Measurements from ENCODE around the gene COL4A6. TPM values are rescaled to one million over a fixed set of nuclear protein-coding genes. Genes with fewer than 3 reads are reported as not detected.
"Not testable (repeated sequence)": the region's sequence is repeated elsewhere in the genome, so short reads cannot be mapped to it uniquely, and the experiment has no call there.

Gene COL4A6
- total RNA-seq, 1 experiment from 2014 or later = 23.7 TPM

GRCh38 chrX:108380222-108380621 lies 58.0 kb downstream of the COL4A6 start:
- Histone ChIP-seq H3K27me3 (ENCODE audit: control insufficient read depth, insufficient read depth, low read length) (no peaks in the 10 kb centered on the region), H3K4me3 (ENCODE audit: insufficient read depth, low read depth, low read length) (no peak overlapping the region), H3K36me3 (replicated peaks; ENCODE audit: control insufficient read depth, insufficient read depth, low read length) (no peaks in the 10 kb centered on the region)
- no peak for DNase-seq

- not testable (repeated sequence) for DNase-seq; H3K27me3 ChIP-seq (ENCODE audit: control insufficient read depth, insufficient read depth, low read length); H3K4me3 ChIP-seq (ENCODE audit: insufficient read depth, low read depth, low read length); H3K36me3 ChIP-seq (replicated peaks; ENCODE audit: control insufficient read depth, insufficient read depth, low read length)
Observed at GRCh38 chrX:108376821-108377220, 61.4 kb downstream of the COL4A6 start.

GRCh38 chrX:108375591-108375990 lies 62.6 kb downstream of the COL4A6 start:
- H3K27me3 ChIP-seq (ENCODE audit: control insufficient read depth, insufficient read depth, low read length); DNase-seq; H3K4me3 ChIP-seq (ENCODE audit: insufficient read depth, low read depth, low read length); H3K36me3 ChIP-seq (replicated peaks; ENCODE audit: control insufficient read depth, insufficient read depth, low read length): not testable (repeated sequence)

GRCh38 chrX:108366644-108367406 lies 71.4 kb downstream of the COL4A6 start:
- no peaks in the 10 kb centered on the region for H3K27me3 ChIP-seq (ENCODE audit: control insufficient read depth, insufficient read depth, low read length)

GRCh38 chrX:108362026-108362425 lies 76.2 kb downstream of the COL4A6 start:
- Histone ChIP-seq H3K36me3 (replicated peaks; ENCODE audit: control insufficient read depth, insufficient read depth, low read length) (no peaks in the 10 kb centered on the region), H3K4me3 (ENCODE audit: insufficient read depth, low read depth, low read length) (no peak overlapping the region), H3K27me3 (ENCODE audit: control insufficient read depth, insufficient read depth, low read length) (no peaks in the 10 kb centered on the region)
- DNase-seq = no peak

More at GRCh38 chrX:108366644-108367406, 71.4 kb downstream of the COL4A6 start:
- H3K4me3 ChIP-seq (ENCODE audit: insufficient read depth, low read depth, low read length) = no peak overlapping the region
- no peak for DNase-seq
- H3K36me3 ChIP-seq (replicated peaks; ENCODE audit: control insufficient read depth, insufficient read depth, low read length) = no peaks in the 10 kb centered on the region

GRCh38 chrX:108361316-108361715 lies 76.9 kb downstream of the COL4A6 start:
- Histone ChIP-seq H3K36me3 (replicated peaks; ENCODE audit: control insufficient read depth, insufficient read depth, low read length) (no peaks in the 10 kb centered on the region), H3K4me3 (ENCODE audit: insufficient read depth, low read depth, low read length) (no peak overlapping the region), H3K27me3 (ENCODE audit: control insufficient read depth, insufficient read depth, low read length) (no peaks in the 10 kb centered on the region)
- no peak for DNase-seq

GRCh38 chrX:108359806-108360602 lies 78.2 kb downstream of the COL4A6 start:
- no peak for DNase-seq
- H3K4me3 ChIP-seq (ENCODE audit: insufficient read depth, low read depth, low read length) = no peak overlapping the region
- H3K27me3 ChIP-seq (ENCODE audit: control insufficient read depth, insufficient read depth, low read length) = no peaks in the 10 kb centered on the region
- H3K36me3 ChIP-seq (replicated peaks; ENCODE audit: control insufficient read depth, insufficient read depth, low read length) = no peaks in the 10 kb centered on the region

GRCh38 chrX:108353452-108353851 lies 84.8 kb downstream of the COL4A6 start:
- Histone ChIP-seq H3K27me3 (ENCODE audit: control insufficient read depth, insufficient read depth, low read length) (no peaks in the 10 kb centered on the region), H3K36me3 (replicated peaks; ENCODE audit: control insufficient read depth, insufficient read depth, low read length) (no peaks in the 10 kb centered on the region), H3K4me3 (ENCODE audit: insufficient read depth, low read depth, low read length) (no peak overlapping the region)
- no peak for DNase-seq

GRCh38 chrX:108349210-108349609 lies 89.0 kb downstream of the COL4A6 start:
- DNase-seq = no peak
- H3K36me3 ChIP-seq (replicated peaks; ENCODE audit: control insufficient read depth, insufficient read depth, low read length) = no peaks in the 10 kb centered on the region
- no peaks in the 10 kb centered on the region for H3K27me3 ChIP-seq (ENCODE audit: control insufficient read depth, insufficient read depth, low read length)
- no peak overlapping the region for H3K4me3 ChIP-seq (ENCODE audit: insufficient read depth, low read depth, low read length)

- H3K36me3 ChIP-seq (replicated peaks; ENCODE audit: control insufficient read depth, insufficient read depth, low read length) = no peaks in the 10 kb centered on the region
- DNase-seq = no peak
- H3K27me3 ChIP-seq (ENCODE audit: control insufficient read depth, insufficient read depth, low read length) = no peaks in the 10 kb centered on the region
Observed at GRCh38 chrX:108348525-108348924, 89.7 kb downstream of the COL4A6 start.

GRCh38 chrX:108347800-108348199 lies 90.4 kb downstream of the COL4A6 start:
- no peaks in the 10 kb centered on the region for H3K36me3 ChIP-seq (replicated peaks; ENCODE audit: control insufficient read depth, insufficient read depth, low read length)
- no peak overlapping the region for H3K4me3 ChIP-seq (ENCODE audit: insufficient read depth, low read depth, low read length)
- DNase-seq = peak; percentile 18
- H3K27me3 ChIP-seq (ENCODE audit: control insufficient read depth, insufficient read depth, low read length) = no peaks in the 10 kb centered on the region

More at GRCh38 chrX:108348525-108348924, 89.7 kb downstream of the COL4A6 start:
- no peak overlapping the region for H3K4me3 ChIP-seq (ENCODE audit: insufficient read depth, low read depth, low read length)

- no peak for DNase-seq
- Histone ChIP-seq H3K36me3 (replicated peaks; ENCODE audit: control insufficient read depth, insufficient read depth, low read length) (no peaks in the 10 kb centered on the region), H3K27me3 (ENCODE audit: control insufficient read depth, insufficient read depth, low read length) (no peaks in the 10 kb centered on the region), H3K4me3 (ENCODE audit: insufficient read depth, low read depth, low read length) (no peak overlapping the region)
Observed at GRCh38 chrX:108344216-108344615, 94.0 kb downstream of the COL4A6 start.

GRCh38 chrX:108341947-108342346 lies 96.3 kb downstream of the COL4A6 start:
- no peaks in the 10 kb centered on the region for H3K27me3 ChIP-seq (ENCODE audit: control insufficient read depth, insufficient read depth, low read length)
- no peaks in the 10 kb centered on the region for H3K36me3 ChIP-seq (replicated peaks; ENCODE audit: control insufficient read depth, insufficient read depth, low read length)
- no peak overlapping the region for H3K4me3 ChIP-seq (ENCODE audit: insufficient read depth, low read depth, low read length)
- no peak for DNase-seq

- H3K4me3 ChIP-seq (ENCODE audit: insufficient read depth, low read depth, low read length) = no peak overlapping the region
- no peaks in the 10 kb centered on the region for H3K27me3 ChIP-seq (ENCODE audit: control insufficient read depth, insufficient read depth, low read length)
- no peak for DNase-seq
- H3K36me3 ChIP-seq (replicated peaks; ENCODE audit: control insufficient read depth, insufficient read depth, low read length) = no peaks in the 10 kb centered on the region
Observed at GRCh38 chrX:108332281-108332680, 105.9 kb downstream of the COL4A6 start.

Measured in H7 (cell line).